Heart right ventricle (tissue), 16 donors: ENCODE measurements around the gene RBM17. TPM values are rescaled to one million over a fixed set of nuclear protein-coding genes. Genes with fewer than 3 reads are reported as not detected.
"Not testable (repeated sequence)": the region's sequence is repeated elsewhere in the genome, so short reads cannot be mapped to it uniquely, and the experiment has no call there.

Experiments
- ATAC-seq, 8 donors: fragments of 200-7000 bp; cut with Tn5 transposase; one replicate each; pipeline ENCODE4 v1.9.1; 2020; ENCODE audit warnings: mild to moderate bottlenecking in 8 of 8, moderate library complexity in 8 of 8, moderate number of reproducible peaks in 1 of 8
- DNase-seq, 2 donors: peaks; one replicate each; pipeline ENCODE4 v3.0.0-alpha.2; 2020
- H3K27ac ChIP-seq, 10 donors: fragments of 200-600 bp; sonication (generic) in 2 of 10; one replicate each; pipeline versions ENCODE4 v1.5.0 to v1.8.0; 2020 to 2022; ENCODE audit warnings: mild to moderate bottlenecking in 3 of 10
- H3K27me3 ChIP-seq, 7 donors: fragments of 200-600 bp; one replicate each; pipeline ENCODE4 v1.8.0; 2021 to 2022; ENCODE audit warnings: mild to moderate bottlenecking in 2 of 7
- H3K36me3 ChIP-seq, 9 donors: fragments of 200-600 bp; sonication (generic) in 1 of 9; one replicate each; pipeline versions ENCODE4 v1.5.0 to v1.8.0; 2020 to 2022; ENCODE audit warnings: mild to moderate bottlenecking in 2 of 9
- H3K4me1 ChIP-seq, 9 donors: fragments of 200-600 bp; sonication (generic) in 1 of 9; one replicate each; pipeline versions ENCODE4 v1.5.0 to v1.8.0; 2020 to 2022; ENCODE audit warnings: mild to moderate bottlenecking in 4 of 9
- H3K4me3 ChIP-seq, 10 donors: fragments of 200-600 bp; sonication (generic) in 2 of 10; one replicate each; pipeline versions ENCODE4 v1.5.0 to v1.8.0; 2020 to 2022; ENCODE audit warnings: mild to moderate bottlenecking in 7 of 10, moderate library complexity in 2 of 10
- H3K9me3 ChIP-seq, 11 donors: fragments of 200-600 bp in 10 of 11; sonication (generic) in 2 of 11; one replicate each; pipeline versions ENCODE4 v1.5.0 to v1.8.0; 2013 to 2022; ENCODE audit warnings: mild to moderate bottlenecking in 2 of 11, control low read depth in 1 of 11, moderate library complexity in 1 of 11
- WGBS, 2 donors: extraction: QIAGEN DNeasy Blood & Tissue Kit; methylation state at CpG; one replicate each; pipeline ENCODE4 v1.1.7; 2013; ENCODE audit warnings: inconsistent platforms in 1 of 2; 5-methylcytosine and 5-hydroxymethylcytosine counted together
- intact Hi-C, 10 donors: fragments of 100-400 bp; cut with DNase I; formaldehyde crosslinking; loops; one replicate each; pipeline versions ENCODE4 v1.11.1 to v1.14.2; 2022
- polyA plus RNA-seq, 2 donors: library from polyadenylated mRNA; stranded (reverse); fragments of 200-250 nt; gene quantifications; one replicate each; pipeline ENCODE4 v1.2.3, GENCODE V29; 2013
- total RNA-seq, 10 donors: library from RNA; stranded (reverse); fragmentation: NEBNext Ultra II Directional in 3 of 10; extraction: Animal tissue kit (Norgen Biotek cat#: 25700) in 3 of 10; gene quantifications; one replicate each; pipeline versions ENCODE4 v1.2.1 to v1.2.4, GENCODE V29; 2021 to 2023
- TF ChIP-seq, protein P1 (sequence below), 9 donors: fragments of 200-600 bp; sonication (generic) in 2 of 9; IDR thresholded peaks; one replicate each; pipeline versions ENCODE4 v1.5.0 to v1.8.0; 2021 to 2022; ENCODE audit warnings: antibody characterized with exemption in 9 of 9, mild to moderate bottlenecking in 5 of 9, moderate library complexity in 1 of 9
- donor health status: Arrhythmogenic right ventricular cardiomyopathy.
- donor health status: ischemic (EF 13 %, LVEDD 7.1; RV severe dilation, severe dysfunction).
- donor health status: healthy with polysubstance abuse.
- donor health status: DM: no; HTN: yes; CAD: no.
- donor health status: DM: no; HTN: no; CAD: no.
- donor health status: ischemic (EF 25% LVEDD 6.9; RV normal size, moderate dysfunction).
- donor health status: ischemic (EF 25% LVEDD 5.7; RV mildly dilated, moderate dysfunction).
- donor health status: healthy.
- donor health status: DM: yes; HTN: yes; CAD: no.
- donor health status: Ischemic cardiomyopathy.
- donor health status: ischemic (EF 35%, LVEDD 5.7; RV mildly dilated, moderate dysfunction).
- donor health status: nonischemic (EF 11% LVEDD 7.7; RV severe dilation, severe dysfunction).
- donor health status: DM: yes; HTN: yes; CAD: no.
- donor health status: PGD.
- donor health status: ischemic (EF 29% LVEDD 5.4; RV normal size, mild dysfunction).
- donor health status: nonischemic (EF 23%, LVEDD 6.1; RV moderate dilation, normal function).

The RBM17 gene
- total and polyA plus RNA-seq, 12 donors, result 53.4 to 100 (median 64.0) TPM

DNA sequence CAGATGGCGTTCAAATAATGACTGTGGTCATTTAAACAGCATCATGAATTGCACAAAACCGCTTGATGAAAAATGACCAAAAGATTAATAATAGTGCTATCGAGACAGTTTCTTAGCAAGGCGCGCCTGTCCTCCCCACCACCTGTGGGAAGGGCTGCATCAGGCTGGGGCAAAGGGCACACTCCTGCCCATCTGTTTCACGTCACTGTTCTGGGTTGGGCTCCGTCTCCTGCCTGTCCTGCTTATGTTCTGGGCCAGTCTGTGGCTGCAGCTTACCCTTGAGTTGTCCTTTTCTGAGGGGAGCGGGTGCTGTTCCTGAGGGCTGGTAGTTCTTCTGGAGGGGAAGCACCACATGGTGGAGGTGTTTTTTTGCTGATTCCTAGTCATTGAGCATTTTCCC, 13.3 kb downstream of the RBM17 start:
- peaks cover 0 to 100% (median 34%) of the 10 kb centered on the region in 9 donors for H3K36me3 ChIP-seq
- TF ChIP-seq, protein P1, sequence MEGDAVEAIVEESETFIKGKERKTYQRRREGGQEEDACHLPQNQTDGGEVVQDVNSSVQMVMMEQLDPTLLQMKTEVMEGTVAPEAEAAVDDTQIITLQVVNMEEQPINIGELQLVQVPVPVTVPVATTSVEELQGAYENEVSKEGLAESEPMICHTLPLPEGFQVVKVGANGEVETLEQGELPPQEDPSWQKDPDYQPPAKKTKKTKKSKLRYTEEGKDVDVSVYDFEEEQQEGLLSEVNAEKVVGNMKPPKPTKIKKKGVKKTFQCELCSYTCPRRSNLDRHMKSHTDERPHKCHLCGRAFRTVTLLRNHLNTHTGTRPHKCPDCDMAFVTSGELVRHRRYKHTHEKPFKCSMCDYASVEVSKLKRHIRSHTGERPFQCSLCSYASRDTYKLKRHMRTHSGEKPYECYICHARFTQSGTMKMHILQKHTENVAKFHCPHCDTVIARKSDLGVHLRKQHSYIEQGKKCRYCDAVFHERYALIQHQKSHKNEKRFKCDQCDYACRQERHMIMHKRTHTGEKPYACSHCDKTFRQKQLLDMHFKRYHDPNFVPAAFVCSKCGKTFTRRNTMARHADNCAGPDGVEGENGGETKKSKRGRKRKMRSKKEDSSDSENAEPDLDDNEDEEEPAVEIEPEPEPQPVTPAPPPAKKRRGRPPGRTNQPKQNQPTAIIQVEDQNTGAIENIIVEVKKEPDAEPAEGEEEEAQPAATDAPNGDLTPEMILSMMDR (IDR thresholded peaks at IDR 0.05), result no peak
- peaks cover 0 to 22% (median 6%) of the 10 kb centered on the region in 9 donors for H3K4me1 ChIP-seq
- intact Hi-C loops, result loop anchor here in 2 of 10 donors (10.0 kb wide), 2 partner anchors 103 to 303 kb away; partner anchors contain the start of gene PFKFB3 (in 1 of the 2)
- 88% methylated on average over 8 of the region's 8 CpGs for WGBS, 2 donors
- H3K9me3 ChIP-seq, result no peaks in the 10 kb centered on the region
- no peak for DNase-seq
- ATAC-seq, result peak in 1 of 8 donors; percentile 67
- no peak overlapping the region for H3K27ac ChIP-seq
- no peak overlapping the region for H3K4me3 ChIP-seq
- no peaks in the 10 kb centered on the region for H3K27me3 ChIP-seq

DNA sequence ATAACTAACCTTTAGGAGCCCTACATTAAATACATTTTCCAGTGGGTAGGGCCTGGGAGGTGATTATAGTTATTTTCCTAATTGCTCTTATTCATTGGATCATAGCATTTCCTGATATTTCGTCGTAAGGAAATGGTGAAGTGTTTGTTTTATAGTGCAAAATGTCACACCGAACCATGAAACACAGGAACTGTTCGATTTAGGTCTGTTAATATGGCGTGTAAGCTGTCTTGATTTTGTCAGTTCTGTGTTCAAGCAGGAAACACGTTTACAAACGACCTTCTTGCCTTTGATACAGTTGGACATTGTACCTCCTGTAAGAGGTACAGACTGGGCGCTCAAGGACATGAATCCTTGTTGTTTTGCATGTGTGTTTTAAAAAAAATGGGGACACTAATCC, 14.8 kb downstream of the RBM17 start:
- TF ChIP-seq, protein P1 (IDR thresholded peaks at IDR 0.05), result no peak
- Histone ChIP-seq H3K4me1 (peaks cover 0 to 22% (median 6%) of the 10 kb centered on the region in 9 donors), H3K27ac (peak overlapping the region in 2 of 10 donors; percentile 11 to 36), H3K36me3 (peaks cover 0 to 100% (median 31%) of the 10 kb centered on the region in 9 donors), H3K27me3 (no peaks in the 10 kb centered on the region), H3K9me3 (no peaks in the 10 kb centered on the region), H3K4me3 (no peak overlapping the region)
- intact Hi-C loops, result loop anchor here in 2 of 10 donors (10.0 kb wide), 2 partner anchors 101 to 301 kb away; partner anchors contain the start of gene PFKFB3 (in 1 of the 2)
- WGBS, 2 donors, result 58 to 70% methylated on average over 8 of the region's 8 CpGs
- DNase-seq, result no peak
- peak in 2 of 8 donors; percentile 25 to 30 for ATAC-seq

DNA sequence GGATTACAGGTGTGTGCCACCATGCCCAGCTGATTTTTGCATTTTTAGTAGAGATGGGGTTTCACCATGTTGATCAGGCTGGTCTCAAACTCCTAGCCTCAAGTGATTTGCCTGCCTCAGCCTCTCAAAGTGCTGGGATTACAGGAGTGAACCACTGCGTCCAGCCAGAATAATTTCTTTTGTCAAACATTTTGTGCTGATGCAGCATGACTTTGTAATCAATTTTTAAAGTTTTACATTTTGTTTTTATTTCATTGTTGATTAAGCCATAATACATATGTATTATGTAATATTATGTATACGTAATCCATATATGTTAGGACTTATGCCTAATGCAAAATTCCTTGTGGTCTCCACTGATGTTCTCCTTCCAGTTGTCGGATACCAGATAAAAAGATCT, 18.8 kb downstream of the RBM17 start:
- not testable (repeated sequence) for H3K4me3 ChIP-seq, DNase-seq, H3K27me3 ChIP-seq, H3K27ac ChIP-seq, H3K9me3 ChIP-seq, ATAC-seq
- WGBS, 2 donors, result 90 to 91% methylated on average over 3 of the region's 3 CpGs
- intact Hi-C loops, result loop anchor here (2.0 to 10.0 kb wide), 9 partner anchors 43 to 297 kb away; partner anchors contain the start of gene PFKFB3 (in 3 of the 10)
- peaks cover 0 to 100% (median 33%) of the 10 kb centered on the region in 9 donors for H3K36me3 ChIP-seq
- H3K4me1 ChIP-seq, result peaks cover 0 to 20% (median 6%) of the 10 kb centered on the region in 9 donors

DNA sequence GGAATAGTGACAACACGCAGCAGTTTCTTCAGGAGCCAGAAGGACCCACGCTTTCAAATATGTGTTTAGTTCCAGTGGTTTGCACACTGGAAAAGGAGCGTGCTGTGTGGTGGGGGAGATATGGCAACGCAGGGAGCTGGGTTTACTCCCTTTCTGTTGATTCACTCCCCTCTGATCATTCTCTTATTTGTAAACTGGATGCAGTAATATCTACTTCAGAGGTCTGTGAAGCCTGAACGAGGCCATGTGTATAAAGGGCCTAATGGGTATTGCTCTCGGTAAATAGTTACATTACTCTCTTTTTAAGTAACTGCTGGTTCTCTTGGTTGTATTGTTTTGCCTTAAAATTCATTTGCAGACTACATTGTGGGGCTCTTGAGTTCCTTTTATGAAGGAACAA, 19.2 kb downstream of the RBM17 start:
- Histone ChIP-seq H3K4me3 (no peak overlapping the region), H3K27me3 (no peaks in the 10 kb centered on the region), H3K36me3 (peaks cover 0 to 100% (median 34%) of the 10 kb centered on the region in 9 donors), H3K9me3 (no peaks in the 10 kb centered on the region), H3K27ac (no peak overlapping the region), H3K4me1 (peaks cover 0 to 18% (median 10%) of the 10 kb centered on the region in 9 donors)
- intact Hi-C loops, result loop anchor here (2.0 to 10.0 kb wide), 9 partner anchors 43 to 297 kb away; partner anchors contain the start of gene PFKFB3 (in 3 of the 10)
- ATAC-seq, result no peak
- TF ChIP-seq, protein P1 (IDR thresholded peaks at IDR 0.05), result no peak
- 72 to 81% methylated on average over 6 of the region's 6 CpGs for WGBS, 2 donors
- DNase-seq, result no peak
